Skin epidermis (tissue), 12 donors: ENCODE data around the gene MAST2.
"Not testable (repeated sequence)": the region's sequence is repeated elsewhere in the genome, so short reads cannot be mapped to it uniquely, and the experiment has no call there.

Experiments
- H3K27ac ChIP-seq, 21 experiments: fragments of 200-600 bp; sonication (generic) in 11 of 21; one replicate each; pipeline ENCODE4 v1.5.0; 2020; ENCODE audit warnings: mild to moderate bottlenecking in 3 of 21, inconsistent platforms in 2 of 21, moderate library complexity in 2 of 21
- H3K4me3 ChIP-seq, 7 experiments: fragments of 200-600 bp; sonication (generic) in 2 of 7; one replicate each; pipeline ENCODE4 v1.5.0; 2020; ENCODE audit warnings: inconsistent platforms in 2 of 7, mild to moderate bottlenecking in 2 of 7, moderate library complexity in 1 of 7

Gene MAST2

GRCh38 chr1:45850017-45850416 is 46.6 kb downstream of the MAST2 start:
- H3K27ac ChIP-seq, result no peak overlapping the region
- H3K4me3 ChIP-seq, result no peak overlapping the region

DNA sequence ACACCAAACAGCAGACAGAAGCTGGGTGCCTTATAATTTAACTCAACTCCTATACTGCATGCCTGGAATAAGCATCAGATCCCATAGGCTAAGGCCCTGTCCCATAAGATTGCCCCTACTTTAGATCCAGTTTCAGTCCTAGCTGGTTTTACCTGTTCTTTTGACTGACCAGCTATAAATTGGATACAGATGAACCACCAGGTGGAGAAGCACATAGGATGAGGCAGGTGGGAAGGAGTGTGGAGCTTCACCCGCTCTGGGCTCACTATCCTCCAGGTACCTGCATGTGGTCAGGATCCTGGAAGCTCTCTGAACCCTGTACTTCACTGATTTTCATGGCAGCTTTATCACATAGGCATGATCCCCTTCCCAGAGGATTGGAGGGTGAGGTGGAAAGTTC is 51.3 kb downstream of the MAST2 start:
- no peak overlapping the region for H3K4me3 ChIP-seq

DNA sequence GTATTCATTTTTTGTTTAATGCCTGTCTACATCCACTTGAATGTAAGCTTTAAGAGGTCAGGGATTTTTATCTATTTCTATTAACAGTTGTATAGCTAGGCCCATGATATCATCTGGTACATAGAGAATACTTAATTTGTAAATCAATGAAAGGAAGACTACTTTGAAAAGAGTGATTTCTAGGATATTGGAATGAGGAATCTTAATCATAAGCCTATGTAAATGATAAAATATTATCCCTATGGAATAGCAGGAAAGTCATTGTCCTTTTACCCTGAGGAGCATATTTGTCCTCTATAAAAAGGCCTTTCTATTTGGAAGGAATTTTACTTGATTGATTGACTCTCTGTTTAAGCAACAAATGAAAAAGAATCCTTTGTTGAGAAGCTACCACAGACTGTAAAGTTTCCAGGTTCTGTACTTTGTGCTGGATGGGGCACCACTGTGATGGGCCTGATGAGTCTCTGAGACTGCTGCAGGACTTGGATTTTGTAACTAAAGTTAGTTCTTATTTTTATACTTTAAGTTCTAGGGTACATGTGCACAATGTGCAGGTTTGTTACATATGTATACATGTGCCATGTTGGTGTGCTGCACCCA is 53.8 kb downstream of the MAST2 start:
- H3K4me3 ChIP-seq, result no peak overlapping the region
- no peak overlapping the region for H3K27ac ChIP-seq

More for the DNA sequence above, 51.3 kb downstream of the MAST2 start:
- no peak overlapping the region for H3K27ac ChIP-seq

GRCh38 chr1:45857755-45858492 is 54.5 kb downstream of the MAST2 start:
- H3K4me3 ChIP-seq, H3K27ac ChIP-seq: not testable (repeated sequence)

DNA sequence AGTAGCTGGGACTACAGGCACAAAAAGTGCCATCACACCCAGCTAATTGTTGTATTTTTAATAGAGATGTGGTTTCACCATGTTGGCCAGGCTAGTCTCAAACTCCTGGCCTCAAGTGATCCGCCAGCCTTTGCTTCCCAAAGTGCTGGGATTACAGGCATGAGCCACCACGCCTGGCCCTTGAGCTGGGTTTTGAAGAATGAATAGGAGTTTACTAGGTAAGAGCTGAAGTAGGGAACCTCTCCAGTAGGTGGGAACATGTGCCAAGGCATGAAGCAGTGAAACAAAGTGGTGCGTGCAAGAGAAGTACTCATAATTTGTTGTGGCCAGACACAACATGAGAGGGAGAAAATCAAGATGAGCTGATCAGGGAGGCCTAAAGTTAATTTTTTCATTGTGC is 55.8 kb downstream of the MAST2 start:
- no peak overlapping the region for H3K27ac ChIP-seq
- H3K4me3 ChIP-seq, result no peak overlapping the region

GRCh38 chr1:45862008-45862407 is 58.6 kb downstream of the MAST2 start:
- no peak overlapping the region for H3K27ac ChIP-seq

GRCh38 chr1:45863218-45863617 is 59.8 kb downstream of the MAST2 start:
- Histone ChIP-seq H3K4me3 (no peak overlapping the region), H3K27ac (no peak overlapping the region)

More at GRCh38 chr1:45862008-45862407, 58.6 kb downstream of the MAST2 start:
- no peak overlapping the region for H3K4me3 ChIP-seq

DNA sequence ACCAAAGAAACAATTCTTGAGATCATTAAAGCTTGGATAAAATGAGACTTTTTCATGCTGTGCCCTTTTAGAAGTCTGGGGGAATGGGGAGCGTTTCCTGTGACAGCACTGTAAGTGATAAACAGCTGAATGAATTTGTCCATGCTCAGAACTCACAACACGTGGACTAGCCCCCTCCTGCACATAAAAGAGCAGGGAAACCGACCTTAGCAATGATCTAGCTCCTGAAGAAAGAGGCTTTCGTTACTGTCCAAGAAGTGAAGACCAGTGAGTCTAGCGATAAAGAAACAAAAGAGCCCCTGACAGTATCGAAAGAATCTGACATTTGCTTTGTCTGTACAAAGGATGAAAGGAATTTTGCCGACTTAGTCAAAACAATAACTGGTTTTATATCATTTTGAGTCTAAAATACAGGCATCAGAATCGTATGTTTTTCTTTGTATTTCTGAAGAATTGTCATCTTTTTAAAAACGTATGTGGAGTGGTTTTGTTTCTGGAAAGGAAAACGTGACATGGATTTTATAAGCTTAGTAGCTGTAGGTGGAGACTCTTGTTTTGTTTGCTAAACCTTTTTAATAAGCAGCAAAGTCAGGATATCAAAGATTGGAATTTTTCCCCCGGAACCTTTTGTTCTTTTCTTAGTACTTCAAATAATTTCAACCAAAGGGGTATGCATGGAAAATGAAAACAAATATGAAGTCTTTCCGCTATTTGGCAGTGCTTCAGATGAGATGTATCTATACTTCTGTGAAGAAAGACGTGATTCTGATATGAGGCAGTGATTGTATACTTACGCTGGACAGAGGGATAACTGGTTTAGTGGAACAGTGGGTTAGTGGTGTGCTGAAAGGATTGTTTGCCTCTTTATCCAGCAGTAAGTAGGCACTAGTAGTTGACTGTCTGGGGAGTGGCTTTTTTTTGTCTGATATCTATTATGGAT is 61.0 kb downstream of the MAST2 start:
- peak overlapping the region in 2 of 7 experiments; percentile 7 for H3K4me3 ChIP-seq

GRCh38 chr1:45867697-45868348 is 64.4 kb downstream of the MAST2 start:
- H3K4me3 ChIP-seq, result no peak overlapping the region
- H3K27ac ChIP-seq, result no peak overlapping the region

More for the DNA sequence above, 61.0 kb downstream of the MAST2 start:
- no peak overlapping the region for H3K27ac ChIP-seq

DNA sequence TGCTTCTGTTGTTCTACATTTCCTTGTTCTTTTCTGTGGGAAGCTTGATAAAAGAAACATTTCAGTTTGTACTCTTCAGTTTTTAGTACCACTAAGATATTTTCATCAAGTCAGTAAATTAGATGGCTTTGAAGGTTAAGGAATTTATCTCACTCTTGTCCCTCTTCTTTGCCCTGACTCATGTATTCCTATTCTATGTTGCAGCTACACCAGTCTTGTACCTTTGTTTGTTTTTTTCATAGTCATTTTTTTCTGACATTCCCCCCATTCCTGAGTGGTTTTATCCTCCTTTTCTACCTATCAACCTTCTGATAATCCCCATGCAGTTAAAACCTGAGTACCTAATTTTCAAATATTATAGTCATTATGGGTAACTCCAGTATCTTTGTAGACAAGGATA is 65.4 kb downstream of the MAST2 start:
- Histone ChIP-seq H3K27ac (no peak overlapping the region), H3K4me3 (no peak overlapping the region)

DNA sequence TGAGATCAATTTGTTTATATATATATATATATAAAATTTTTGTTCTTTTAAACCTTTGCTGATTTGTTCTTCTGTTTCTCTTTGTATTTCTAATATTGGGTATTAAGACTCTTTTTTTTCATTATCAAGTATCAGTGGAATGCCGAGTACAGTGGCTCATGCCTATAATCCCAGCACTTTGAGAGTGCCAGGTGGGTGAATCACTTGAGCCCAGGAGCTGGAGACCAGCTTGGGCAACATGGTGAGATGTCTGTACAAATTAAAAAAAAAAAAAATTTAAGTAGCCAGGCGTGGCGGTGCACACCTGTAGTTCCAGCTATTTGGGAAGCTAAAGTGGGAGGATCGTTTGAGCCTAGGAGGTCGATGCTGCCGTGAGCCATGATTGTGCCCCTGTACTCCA is 67.1 kb downstream of the MAST2 start:
- H3K4me3 ChIP-seq, result no peak overlapping the region
- H3K27ac ChIP-seq, result no peak overlapping the region

DNA sequence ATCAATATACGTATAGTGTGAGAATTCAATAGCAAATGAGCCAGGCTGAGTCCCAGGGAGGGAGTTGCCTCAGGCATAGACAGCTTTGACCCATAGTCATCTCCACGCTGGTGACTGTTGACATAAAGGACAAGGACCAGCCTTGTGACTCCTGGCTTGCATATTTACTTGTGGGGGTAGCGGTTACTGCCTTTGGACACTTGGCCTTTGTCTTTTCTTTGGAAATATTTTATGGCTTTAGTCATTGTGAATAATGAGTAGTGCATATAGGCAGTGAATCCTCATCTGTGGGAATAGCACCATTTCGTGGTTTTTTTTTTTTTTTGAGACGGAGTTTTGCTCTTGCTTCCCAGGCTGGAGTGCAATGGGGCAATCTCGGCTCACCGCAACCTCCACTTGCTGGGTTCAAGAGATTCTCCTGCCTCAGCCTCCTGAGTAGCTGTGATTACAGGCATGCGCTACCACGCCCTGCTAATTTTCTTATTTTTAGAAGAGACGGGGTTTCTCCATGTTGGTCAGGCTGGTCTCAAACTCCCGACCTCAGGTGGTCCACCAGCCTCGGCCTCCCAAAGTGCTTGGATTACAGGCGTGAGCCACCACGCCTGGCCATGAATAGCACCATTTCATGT is 68.9 kb downstream of the MAST2 start:
- peak overlapping the region in 1 of 21 experiments; percentile 44 for H3K27ac ChIP-seq
- not testable (repeated sequence) for H3K4me3 ChIP-seq

GRCh38 chr1:45876000-45876617 is 72.7 kb downstream of the MAST2 start:
- H3K27ac ChIP-seq, result no peak overlapping the region
- H3K4me3 ChIP-seq, result no peak overlapping the region

DNA sequence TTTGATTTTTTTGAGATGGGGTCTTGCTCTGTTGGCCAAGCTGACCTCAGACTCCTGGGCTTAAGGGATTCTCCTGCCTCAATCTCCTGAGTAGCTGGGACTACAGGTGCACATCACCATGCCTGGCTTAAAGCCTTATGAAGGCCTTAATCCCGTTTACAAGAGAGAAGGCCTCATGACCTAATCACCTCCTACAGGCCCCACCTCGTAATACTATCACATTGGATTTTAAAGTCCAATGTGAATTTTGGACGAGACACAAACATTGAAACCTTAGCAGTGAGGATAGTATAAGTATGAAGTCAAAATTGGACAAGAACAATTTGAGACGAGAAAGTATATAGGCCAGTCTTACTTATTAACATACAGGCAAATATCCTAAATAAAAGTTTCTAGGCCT is 73.9 kb downstream of the MAST2 start:
- H3K27ac ChIP-seq, result no peak overlapping the region
- H3K4me3 ChIP-seq, result no peak overlapping the region

DNA sequence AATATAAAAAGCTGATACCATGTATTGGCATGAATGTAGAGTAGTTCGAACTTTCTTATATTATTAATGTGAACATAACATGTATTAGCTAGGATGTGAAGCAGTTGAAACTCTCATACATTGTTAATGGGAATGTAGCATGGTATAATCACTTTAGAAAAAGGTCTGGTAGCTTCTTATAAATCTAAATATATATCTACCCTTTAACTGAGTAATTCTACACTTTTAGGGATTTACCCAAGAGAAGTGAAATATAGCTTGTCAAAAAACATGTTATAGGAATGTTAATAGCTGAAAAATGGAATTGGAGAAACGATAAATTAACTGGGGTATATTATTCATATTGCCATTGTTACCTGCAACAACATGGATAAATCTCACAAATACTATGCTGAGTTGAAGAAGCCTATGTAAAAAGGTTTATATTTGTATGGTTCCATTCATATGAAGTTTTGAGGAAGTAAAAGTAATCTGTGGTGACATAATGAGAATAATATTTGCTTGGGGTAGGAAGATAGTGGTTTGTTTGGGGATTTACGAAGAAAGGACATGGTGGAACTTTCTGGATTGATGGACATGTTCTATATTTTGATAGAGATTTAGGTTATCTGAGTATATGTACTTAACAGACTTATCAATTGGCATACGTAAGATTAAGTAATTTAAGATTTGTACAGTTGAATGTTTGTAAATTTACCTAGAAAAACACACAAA is 76.6 kb downstream of the MAST2 start:
- H3K4me3 ChIP-seq, result no peak overlapping the region
- no peak overlapping the region for H3K27ac ChIP-seq

DNA sequence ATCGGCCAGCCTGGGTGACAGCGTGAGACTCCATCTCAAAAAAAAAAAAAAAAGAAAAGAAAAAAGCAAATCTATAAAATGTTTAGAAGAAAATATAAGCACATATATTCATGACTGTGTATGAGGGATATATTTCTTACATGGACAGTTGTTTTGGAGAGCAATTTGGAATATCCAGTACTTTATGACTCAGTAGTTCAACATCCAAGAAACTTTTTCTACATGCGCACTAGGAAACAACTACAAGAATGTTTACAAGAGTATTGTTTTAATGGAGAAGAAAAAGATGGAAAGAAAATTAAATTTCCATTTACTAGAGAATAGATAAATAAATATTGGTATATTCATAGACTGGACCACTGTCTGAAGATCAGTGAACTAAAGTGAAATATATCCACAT is 77.5 kb downstream of the MAST2 start:
- no peak overlapping the region for H3K27ac ChIP-seq
- H3K4me3 ChIP-seq, result no peak overlapping the region

DNA sequence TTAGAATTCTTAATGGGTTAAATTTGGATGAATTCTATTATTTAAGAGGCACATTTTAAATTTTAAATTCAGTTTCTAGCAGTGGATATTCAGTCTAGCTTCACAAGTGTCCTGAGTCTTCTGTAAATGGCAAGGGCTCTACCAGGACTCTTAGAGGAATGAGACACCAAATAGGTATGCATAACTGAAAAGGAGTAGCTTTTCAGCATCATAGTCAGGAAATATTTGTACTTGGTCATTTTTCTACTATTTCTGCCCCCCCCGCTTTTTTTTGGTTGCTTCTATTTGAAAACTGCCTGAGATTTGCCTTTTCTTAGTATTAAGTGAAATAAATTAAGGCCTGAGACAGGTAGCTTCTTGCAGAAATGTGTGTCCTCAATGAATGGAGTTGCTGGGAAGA is 80.2 kb downstream of the MAST2 start:
- Histone ChIP-seq H3K27ac (no peak overlapping the region), H3K4me3 (no peak overlapping the region)

- H3K27ac ChIP-seq, result no peak overlapping the region
- no peak overlapping the region for H3K4me3 ChIP-seq
Measured at GRCh38 chr1:45884700-45885099, 81.3 kb downstream of the MAST2 start.

DNA sequence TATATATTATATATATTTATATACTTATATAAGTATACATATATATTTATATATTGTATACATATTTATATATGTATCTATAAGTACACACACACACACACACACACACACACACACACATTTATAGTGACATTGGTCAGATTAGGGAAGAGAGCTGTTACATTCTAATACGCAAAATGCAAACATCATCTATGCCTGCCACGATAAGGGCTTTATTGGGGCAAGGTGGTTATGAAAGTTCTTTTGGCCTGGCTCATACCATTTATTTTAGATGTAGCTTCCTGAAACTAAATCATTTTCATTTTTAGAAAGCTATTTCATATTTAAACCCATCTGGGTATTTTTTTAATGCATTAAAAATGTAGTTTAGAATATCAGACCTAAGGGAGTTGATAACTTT is 82.8 kb downstream of the MAST2 start:
- Histone ChIP-seq H3K27ac (no peak overlapping the region), H3K4me3 (no peak overlapping the region)
